ENCODE data around the gene C12orf57. TPM values are rescaled to one million over a fixed set of nuclear protein-coding genes. Genes with fewer than 3 reads are reported as not detected.

Gene C12orf57
- total RNA-seq, 4 donors from 2014 or later = 175 to 220 (median 183) TPM

- Histone ChIP-seq H3K27me3 (no peaks in the 10 kb centered on the region), H3K9me3 (no peaks in the 10 kb centered on the region), H3K4me1 (peaks cover 47 to 59% of the 10 kb centered on the region in 2 donors), H3K27ac (peak overlapping the region; percentile 88 to 98 (median 95)), H3K36me3 (no peaks in the 10 kb centered on the region), H3K4me3 (peak overlapping the region; percentile 68 to 84 (median 76))
- in situ Hi-C loops (cut with MboI; ENCODE audit: low sequenced_read_pairs in 4 of 4) (loop anchor here in 2 of 4 donors (10.0 to 25.0 kb wide), 2 partner anchors 184 to 187 kb away; partner anchors contain the start of gene C1RL (in 1 of the 2)), intact Hi-C loops (cut with DNase I; ENCODE audit: low total_unique reads) (no loop called here)
- DNase-seq (no peak), ATAC-seq (peak; percentile 1 to 4)
- TF ChIP-seq POLR2A (IDR thresholded peaks at IDR 0.05) = no peak
- TF ChIP-seq, protein P1, sequence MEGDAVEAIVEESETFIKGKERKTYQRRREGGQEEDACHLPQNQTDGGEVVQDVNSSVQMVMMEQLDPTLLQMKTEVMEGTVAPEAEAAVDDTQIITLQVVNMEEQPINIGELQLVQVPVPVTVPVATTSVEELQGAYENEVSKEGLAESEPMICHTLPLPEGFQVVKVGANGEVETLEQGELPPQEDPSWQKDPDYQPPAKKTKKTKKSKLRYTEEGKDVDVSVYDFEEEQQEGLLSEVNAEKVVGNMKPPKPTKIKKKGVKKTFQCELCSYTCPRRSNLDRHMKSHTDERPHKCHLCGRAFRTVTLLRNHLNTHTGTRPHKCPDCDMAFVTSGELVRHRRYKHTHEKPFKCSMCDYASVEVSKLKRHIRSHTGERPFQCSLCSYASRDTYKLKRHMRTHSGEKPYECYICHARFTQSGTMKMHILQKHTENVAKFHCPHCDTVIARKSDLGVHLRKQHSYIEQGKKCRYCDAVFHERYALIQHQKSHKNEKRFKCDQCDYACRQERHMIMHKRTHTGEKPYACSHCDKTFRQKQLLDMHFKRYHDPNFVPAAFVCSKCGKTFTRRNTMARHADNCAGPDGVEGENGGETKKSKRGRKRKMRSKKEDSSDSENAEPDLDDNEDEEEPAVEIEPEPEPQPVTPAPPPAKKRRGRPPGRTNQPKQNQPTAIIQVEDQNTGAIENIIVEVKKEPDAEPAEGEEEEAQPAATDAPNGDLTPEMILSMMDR (IDR thresholded peaks at IDR 0.05 in 4 of 5, conservative IDR thresholded peaks at IDR 0.05 in 1 of 5) = no peak
Measured at GRCh38 chr12:6928022-6928702, 15.7 kb upstream of the C12orf57 start.

GRCh38 chr12:6928703-6929407 is 15.0 kb upstream of the C12orf57 start:
- ATAC-seq (no peak), DNase-seq (no peak)
- H3K36me3 ChIP-seq = no peaks in the 10 kb centered on the region
- no peak for TF ChIP-seq POLR2A (IDR thresholded peaks at IDR 0.05)
- TF ChIP-seq, protein P1 (IDR thresholded peaks at IDR 0.05 in 4 of 5, conservative IDR thresholded peaks at IDR 0.05 in 1 of 5) = no peak
- H3K27me3 ChIP-seq = no peaks in the 10 kb centered on the region
- intact Hi-C loops (cut with DNase I; ENCODE audit: low total_unique reads) = no loop called here
- peak overlapping the region; percentile 88 to 98 (median 95) for H3K27ac ChIP-seq
- peak overlapping the region; percentile 68 to 84 (median 76) for H3K4me3 ChIP-seq
- in situ Hi-C loops (cut with MboI; ENCODE audit: low sequenced_read_pairs in 4 of 4) = loop anchor here in 2 of 4 donors (10.0 to 25.0 kb wide), 2 partner anchors 183 to 186 kb away; partner anchors contain the start of gene C1RL (in 1 of the 2)
- H3K4me1 ChIP-seq = peaks cover 54 to 65% of the 10 kb centered on the region in 2 donors
- no peaks in the 10 kb centered on the region for H3K9me3 ChIP-seq

- TF ChIP-seq POLR2A (IDR thresholded peaks at IDR 0.05) = no peak
- TF ChIP-seq, protein P1 (IDR thresholded peaks at IDR 0.05 in 4 of 5, conservative IDR thresholded peaks at IDR 0.05 in 1 of 5) = no peak
- H3K36me3 ChIP-seq = no peaks in the 10 kb centered on the region
- H3K4me1 ChIP-seq = peaks cover 52 to 58% of the 10 kb centered on the region in 2 donors
- ATAC-seq = no peak
- peak overlapping the region; percentile 88 to 98 (median 95) for H3K27ac ChIP-seq
- intact Hi-C loops (cut with DNase I; ENCODE audit: low total_unique reads) = no loop called here
- no peaks in the 10 kb centered on the region for H3K27me3 ChIP-seq
- peak overlapping the region; percentile 68 to 84 (median 76) for H3K4me3 ChIP-seq
- no peaks in the 10 kb centered on the region for H3K9me3 ChIP-seq
- no peak for DNase-seq
- in situ Hi-C loops (cut with MboI; ENCODE audit: low sequenced_read_pairs in 4 of 4) = loop anchor here in 2 of 4 donors (10.0 to 25.0 kb wide), 2 partner anchors 183 to 185 kb away; partner anchors contain the start of gene C1RL (in 1 of the 2)
Measured at GRCh38 chr12:6929466-6930452, 14.1 kb upstream of the C12orf57 start.

DNA sequence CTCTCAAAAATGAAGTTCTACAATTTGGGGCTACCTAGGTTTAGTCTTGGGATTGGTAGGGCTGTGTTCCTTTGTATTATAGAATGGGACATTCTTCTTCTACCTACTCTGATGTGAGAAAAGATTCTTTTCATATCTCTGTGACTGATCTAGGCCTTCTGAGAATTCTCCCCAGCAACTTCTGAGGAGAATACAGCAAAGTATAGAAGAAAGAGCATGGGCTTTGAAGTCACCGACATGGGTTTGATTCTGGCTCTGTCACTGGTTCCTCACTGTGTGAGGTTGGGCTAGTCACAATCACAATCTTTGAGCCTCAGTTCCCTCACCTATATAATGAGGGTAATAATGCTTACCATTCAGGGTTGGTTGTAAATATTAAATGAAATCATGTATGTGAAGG is 11.1 kb upstream of the C12orf57 start:
- intact Hi-C loops (cut with DNase I; ENCODE audit: low total_unique reads) (no loop called here), in situ Hi-C loops (cut with MboI; ENCODE audit: low sequenced_read_pairs in 4 of 4) (loop anchor here in 1 of 4 donors (25.0 kb wide), 1 partner anchor 180 kb away; the partner anchor contains the start of gene C1RL)
- Histone ChIP-seq H3K4me1 (peaks cover 40 to 41% of the 10 kb centered on the region in 2 donors), H3K4me3 (no peak overlapping the region), H3K27ac (peak overlapping the region; percentile 57 to 96 (median 81)), H3K36me3 (peaks cover 0 to 16% of the 10 kb centered on the region in 2 donors), H3K9me3 (no peaks in the 10 kb centered on the region), H3K27me3 (no peaks in the 10 kb centered on the region)
- TF ChIP-seq, protein P1 (IDR thresholded peaks at IDR 0.05 in 4 of 5, conservative IDR thresholded peaks at IDR 0.05 in 1 of 5) = no peak
- no peak for ATAC-seq
- no peak for DNase-seq

Data from gastrocnemius medialis (tissue), 4 donors.